ENCODE measurements around the gene MYH14. TPM values are rescaled to one million over a fixed set of nuclear protein-coding genes. Genes with fewer than 3 reads are reported as not detected.

Gene MYH14
- total and polyA plus RNA-seq, 2 of the 8 experiments (the other 6 are each of a cell fraction or from before 2014, with no cell fraction given), result 17.3 to 28.6 TPM

GRCh38 chr19:50178320-50178719 lies 25.1 kb upstream of the MYH14 start:
- no peak for FAIRE-seq
- no peak overlapping the region for H4K91ac ChIP-seq (replicated peaks; ENCODE audit: insufficient read length, low read length)
- H3K4me2 ChIP-seq (ENCODE audit: insufficient read depth in 1 of 2, low read depth in 2 of 2, low read length in 2 of 2), result no peak overlapping the region
- H3K9me3 ChIP-seq (ENCODE audit: insufficient read depth in 2 of 2, low read depth in 1 of 2, low read length in 1 of 2), result peaks cover 9 to 16% of the 10 kb centered on the region in 2 experiments; a peak in 3 of 4 replicates
- no peaks in the 10 kb centered on the region for H3K27me3 ChIP-seq (replicated peaks in 1 of 4; ENCODE audit: control insufficient read depth in 3 of 4, extremely low read depth in 1 of 4, insufficient read depth in 3 of 4, low read length in 3 of 4)
- H4K20me1 ChIP-seq (replicated peaks in 1 of 2; ENCODE audit: control insufficient read depth in 1 of 2, insufficient read depth in 2 of 2, low read length in 2 of 2), result no peaks in the 10 kb centered on the region
- ChIA-PET CTCF (ENCODE audit: partially characterized antibody) (no interaction called here), POLR2A (ENCODE audit: partially characterized antibody) (interaction anchor here (0.7 kb wide), 1 partner anchor 154 kb away, joined by 4 read pairs; no protein-coding TSS in a partner anchor)
- 82% methylated on average over 1 of the region's 1 CpG; no CpG with 5 or more reads in 1 of the 2 experiments for WGBS, 2 experiments (ENCODE audit: extremely low coverage in 1 of 2, insufficient coverage in 1 of 2, insufficient read length in 1 of 2, insufficient replicate concordance in 2 of 2, low coverage in 1 of 2, low lambda C conversion rate in 2 of 2, missing lambda C conversion rate in 1 of 2)
- H3K18ac ChIP-seq (ENCODE audit: extremely low read depth, low read length), result no peak overlapping the region
- no peaks in the 10 kb centered on the region for H3K79me1 ChIP-seq (ENCODE audit: low read depth, low read length)
- no peaks in the 10 kb centered on the region for H3K36me3 ChIP-seq (ENCODE audit: control insufficient read depth in 2 of 4, insufficient read depth in 4 of 4, low read length in 3 of 4)
- no peak overlapping the region for H2BK120ac ChIP-seq (replicated peaks; ENCODE audit: low read depth, low read length)
- no peak overlapping the region for H3K9ac ChIP-seq (replicated peaks in 1 of 4; ENCODE audit: extremely low read depth in 1 of 4, low read depth in 3 of 4, low read length in 3 of 4)
- no peak overlapping the region for H4K8ac ChIP-seq (ENCODE audit: extremely low read depth, insufficient read depth, low read length)
- H2BK15ac ChIP-seq (ENCODE audit: low read length), result no peak overlapping the region
- no peaks in the 10 kb centered on the region for H3K79me2 ChIP-seq (ENCODE audit: control insufficient read depth in 1 of 2, insufficient read depth in 2 of 2, low read length in 2 of 2)
- H3K4me1 ChIP-seq (replicated peaks in 1 of 4; ENCODE audit: control insufficient read depth in 3 of 4, insufficient read depth in 4 of 4, low read length in 3 of 4), result no peaks in the 10 kb centered on the region
- H3K23ac ChIP-seq (ENCODE audit: insufficient read length), result no peak overlapping the region
- H3K4me3 ChIP-seq (ENCODE audit: extremely low read depth in 1 of 4, insufficient read depth in 2 of 4, low read depth in 3 of 4, low read length in 4 of 4), result no peak overlapping the region
- H2BK12ac ChIP-seq (ENCODE audit: low read depth, low read length), result no peak overlapping the region
- H4K5ac ChIP-seq (ENCODE audit: insufficient read length, low read depth, low read length), result no peak overlapping the region
- H3K56ac ChIP-seq (replicated peaks; ENCODE audit: insufficient read length, low read depth, low read length), result no peak overlapping the region
- TF ChIP-seq TEAD4 (IDR thresholded peaks at IDR 0.05; ENCODE audit: low read depth, low read length) (no peak), EP300 (IDR thresholded peaks at IDR 0.05; ENCODE audit: borderline replicate concordance in 1 of 2, low read depth in 2 of 2, low read length in 2 of 2) (no peak), SRF (IDR thresholded peaks at IDR 0.05; ENCODE audit: low read depth, low read length) (no peak), SP4 (IDR thresholded peaks at IDR 0.05; ENCODE audit: low read length) (no peak), TBP (IDR thresholded peaks at IDR 0.05; ENCODE audit: low read depth, low read length) (no peak), SP2 (IDR thresholded peaks at IDR 0.05; ENCODE audit: low read length) (no peak), KDM5A (IDR thresholded peaks at IDR 0.05; ENCODE audit: low read length) (no peak), SIRT6 (IDR thresholded peaks at IDR 0.05; ENCODE audit: low read length) (no peak), E2F6 (IDR thresholded peaks at IDR 0.05) (no peak), POLR2AphosphoS5 (IDR thresholded peaks at IDR 0.05; ENCODE audit: low read depth, low read length) (no peak), TAF1 (IDR thresholded peaks at IDR 0.05; ENCODE audit: low read depth, low read length) (no peak), CBX5 (IDR thresholded peaks at IDR 0.05; ENCODE audit: low read depth, low read length) (no peak), ZNF274 (IDR thresholded peaks at IDR 0.05; ENCODE audit: borderline replicate concordance, extremely low read depth, low read length) (no peak), YY1 (IDR thresholded peaks at IDR 0.05; ENCODE audit: low read depth, low read length) (no peak)
- no peak for DNase-seq (ENCODE audit: low read depth in 1 of 2, low spot score in 2 of 2)
- no peak overlapping the region for H2BK5ac ChIP-seq (ENCODE audit: low read depth, low read length)
- no peak overlapping the region for H3K4ac ChIP-seq (replicated peaks; ENCODE audit: insufficient read length, low read depth, low read length)
- H3K27ac ChIP-seq (ENCODE audit: low read depth, low read length), result no peak overlapping the region
- H2AK5ac ChIP-seq (ENCODE audit: low read depth, low read length), result no peak overlapping the region
- no peaks in the 10 kb centered on the region for H3K23me2 ChIP-seq (ENCODE audit: low read depth, low read length)
- no peak overlapping the region for H3K14ac ChIP-seq (ENCODE audit: insufficient read length)
- no peak overlapping the region for H2BK20ac ChIP-seq (ENCODE audit: low read length)
- no peak overlapping the region for H2AFZ ChIP-seq (ENCODE audit: low read length)
